ENCODE measurements around the gene HIF1A. TPM values are rescaled to one million over a fixed set of nuclear protein-coding genes. Genes with fewer than 3 reads are reported as not detected.

The HIF1A gene
- polyA plus RNA-seq, 4 donors: 19.5 to 50.5 (median 35.2) TPM

DNA sequence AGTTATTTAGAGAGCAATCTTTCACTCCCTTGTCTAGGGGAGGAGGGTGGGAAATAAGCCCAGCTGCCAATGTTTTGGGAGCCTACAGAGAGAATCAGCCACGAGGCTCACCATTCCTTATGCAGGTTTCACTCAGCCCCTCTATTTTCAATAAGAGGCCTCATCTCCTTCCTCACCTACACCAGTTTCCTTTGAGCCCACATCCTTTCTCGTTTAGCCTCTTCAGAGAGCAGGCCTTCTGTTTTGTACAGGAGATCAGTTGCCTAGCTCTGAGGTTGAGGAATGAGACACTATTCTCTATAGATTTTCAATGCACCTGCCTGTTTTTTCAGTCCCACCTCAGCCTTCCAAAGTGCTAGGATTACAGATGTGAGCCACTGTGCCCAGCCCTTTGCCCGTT lies 84.8 kb downstream of the HIF1A start:
- DNase-seq (no peak), FAIRE-seq (no peak)
- no peaks in the 10 kb centered on the region for H3K27me3 ChIP-seq (ENCODE audit: control insufficient read depth in 3 of 3, insufficient read depth in 3 of 3, low read length in 3 of 3)
- no peaks in the 10 kb centered on the region for H3K9me3 ChIP-seq (ENCODE audit: control insufficient read depth in 2 of 2, insufficient read depth in 1 of 2, low read depth in 1 of 2, low read length in 1 of 2)
- no peak overlapping the region for H3K4me3 ChIP-seq (ENCODE audit: low read depth in 1 of 3, low read length in 3 of 3)
- peaks cover 0 to 25% (median 4%) of the 10 kb centered on the region in 3 donors for H3K36me3 ChIP-seq (ENCODE audit: control insufficient read depth in 3 of 3, insufficient read depth in 2 of 3, low read depth in 1 of 3, low read length in 3 of 3)
- no peak overlapping the region for H3K27ac ChIP-seq (ENCODE audit: low read depth in 1 of 3, low read length in 2 of 3)
- WGBS, 3 donors: 46 to 85% (median 72%) methylated on average over 3 of the region's 3 CpGs
- no peaks in the 10 kb centered on the region for H3K4me1 ChIP-seq (ENCODE audit: control insufficient read depth in 3 of 3, insufficient read depth in 2 of 3, low read depth in 1 of 3, low read length in 2 of 3)

DNA sequence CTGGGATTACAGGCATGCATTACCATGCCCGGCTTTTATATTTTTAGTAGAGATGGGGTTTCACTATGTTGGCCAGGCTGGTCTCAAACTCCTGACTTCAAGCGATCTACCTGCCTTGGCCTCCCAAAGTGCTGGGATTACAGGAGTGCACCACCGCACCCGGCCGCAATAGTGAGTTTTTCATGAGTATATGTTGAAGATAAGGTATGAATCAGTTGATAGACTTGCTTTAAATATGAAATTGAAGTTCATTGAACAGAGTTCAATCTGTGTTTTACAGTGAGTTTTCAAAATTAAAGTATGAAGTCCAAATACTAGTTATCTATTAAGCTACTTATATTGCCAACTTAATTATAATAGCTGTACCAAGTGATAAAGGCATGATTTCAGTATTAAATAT lies 102.0 kb downstream of the HIF1A start:
- Histone ChIP-seq H3K27me3 (ENCODE audit: control insufficient read depth in 3 of 3, insufficient read depth in 3 of 3, low read length in 3 of 3) (no peaks in the 10 kb centered on the region), H3K9me3 (ENCODE audit: control insufficient read depth in 2 of 2, insufficient read depth in 1 of 2, low read depth in 1 of 2, low read length in 1 of 2) (no peaks in the 10 kb centered on the region), H3K4me1 (ENCODE audit: control insufficient read depth in 3 of 3, insufficient read depth in 2 of 3, low read depth in 1 of 3, low read length in 2 of 3) (no peaks in the 10 kb centered on the region), H3K36me3 (ENCODE audit: control insufficient read depth in 3 of 3, insufficient read depth in 2 of 3, low read depth in 1 of 3, low read length in 3 of 3) (peaks cover 0 to 3% (median 2%) of the 10 kb centered on the region in 3 donors), H3K27ac (ENCODE audit: low read depth in 1 of 3, low read length in 2 of 3) (no peak overlapping the region), H3K4me3 (ENCODE audit: low read depth in 1 of 3, low read length in 3 of 3) (no peak overlapping the region)
- DNase-seq: peak; percentile 32 to 87
- 38 to 71% (median 47%) methylated on average over 5 of the region's 5 CpGs for WGBS, 3 donors
- peak; percentile 75 for FAIRE-seq

Other genes with a start within 250 kb of the HIF1A start
- 1 to 10 TPM; 1.4 to 4.7 (median 3.0) TPM for gene SNAPC1, start 66.9 kb downstream of the HIF1A start, polyA plus RNA-seq
- gene SYT16, start 117.2 kb downstream of the HIF1A start, polyA plus RNA-seq: under 1 TPM in 2 of 4 donors, not detected in 2; 0.01 to 0.09 TPM